Mammary epithelial cell (primary cell): Measurements from ENCODE around the gene HCFC1R1.

Experiments
- EZH2 ChIP-seq: IDR thresholded peaks from 2 replicates; pipeline ENCODE4 v1.6.1; 2012; ENCODE audit warnings: low read length, inconsistent platforms, borderline replicate concordance
- TF ChIP-seq, protein P1 (sequence below), 2 donors: IDR thresholded peaks in 1 of 2; conservative IDR thresholded peaks in 1 of 2; 2 replicates each; pipeline ENCODE4 v1.5.1; 2011 to 2012; ENCODE audit warnings: inconsistent platforms in 2 of 2, low read length in 2 of 2, mild to moderate bottlenecking in 2 of 2, control low read depth in 1 of 2, low read depth in 1 of 2; ENCODE audit not compliant: insufficient read depth in 1 of 2; ENCODE audit errors: extremely low read depth in 1 of 2

DNA sequence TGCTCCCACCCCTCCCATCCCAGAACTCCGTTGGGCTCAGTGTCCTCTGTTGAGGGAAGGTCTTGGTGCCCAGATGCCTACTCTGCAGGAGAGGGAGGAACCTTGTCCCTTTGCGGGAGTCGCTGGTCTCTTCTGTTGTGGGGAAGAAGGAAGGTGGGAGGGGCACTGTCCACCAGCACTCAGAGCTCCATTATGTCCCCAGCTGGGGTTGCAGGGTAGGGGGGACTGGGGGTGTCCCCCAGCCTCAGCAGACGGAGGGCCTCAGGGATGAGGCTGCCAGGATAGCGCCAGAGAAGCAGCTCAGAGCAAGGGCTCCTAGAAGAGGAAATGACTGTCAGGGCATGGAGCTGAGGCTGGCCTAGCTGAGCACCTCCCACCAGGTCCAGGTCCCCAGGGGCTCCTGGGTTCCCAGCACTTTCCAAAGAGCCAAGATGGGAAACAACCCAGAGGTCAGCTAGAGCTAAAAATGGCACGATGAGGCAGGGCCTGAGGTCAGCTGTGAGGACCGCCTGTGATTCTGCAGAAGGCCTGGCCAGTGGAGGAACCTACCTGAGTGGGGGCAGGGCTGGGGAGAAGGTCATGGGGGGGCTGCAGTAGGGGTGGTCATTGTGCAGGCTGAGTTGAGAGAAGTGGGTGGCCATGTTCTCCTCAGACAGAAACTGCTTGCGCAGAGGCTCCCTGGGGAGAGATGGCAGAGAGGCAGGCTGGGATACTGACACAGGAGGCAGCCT is 893 bp downstream of the HCFC1R1 start:
- TF ChIP-seq EZH2 = no peak
- TF ChIP-seq, protein P1, sequence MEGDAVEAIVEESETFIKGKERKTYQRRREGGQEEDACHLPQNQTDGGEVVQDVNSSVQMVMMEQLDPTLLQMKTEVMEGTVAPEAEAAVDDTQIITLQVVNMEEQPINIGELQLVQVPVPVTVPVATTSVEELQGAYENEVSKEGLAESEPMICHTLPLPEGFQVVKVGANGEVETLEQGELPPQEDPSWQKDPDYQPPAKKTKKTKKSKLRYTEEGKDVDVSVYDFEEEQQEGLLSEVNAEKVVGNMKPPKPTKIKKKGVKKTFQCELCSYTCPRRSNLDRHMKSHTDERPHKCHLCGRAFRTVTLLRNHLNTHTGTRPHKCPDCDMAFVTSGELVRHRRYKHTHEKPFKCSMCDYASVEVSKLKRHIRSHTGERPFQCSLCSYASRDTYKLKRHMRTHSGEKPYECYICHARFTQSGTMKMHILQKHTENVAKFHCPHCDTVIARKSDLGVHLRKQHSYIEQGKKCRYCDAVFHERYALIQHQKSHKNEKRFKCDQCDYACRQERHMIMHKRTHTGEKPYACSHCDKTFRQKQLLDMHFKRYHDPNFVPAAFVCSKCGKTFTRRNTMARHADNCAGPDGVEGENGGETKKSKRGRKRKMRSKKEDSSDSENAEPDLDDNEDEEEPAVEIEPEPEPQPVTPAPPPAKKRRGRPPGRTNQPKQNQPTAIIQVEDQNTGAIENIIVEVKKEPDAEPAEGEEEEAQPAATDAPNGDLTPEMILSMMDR (conservative IDR thresholded peaks at IDR 0.05 in 1 of 2, IDR thresholded peaks at IDR 0.05 in 1 of 2; ENCODE audit: extremely low read depth in 1 of 2, insufficient read depth in 1 of 2, low read depth in 1 of 2, low read length in 2 of 2) = no peak
